Common myeloid progenitor, CD34-positive (primary cell): Measurements from ENCODE around the gene ROM1.

Experiments used
- CTCF ChIA-PET: fragments of 350-600 bp; sonication (Branson Sonifier 250); formaldehyde crosslinking; loops from one replicate; lab custom pipeline; 2021; ENCODE audit warnings: antibody characterized with exemption; lab: Charles Lee
- POLR2A ChIA-PET: fragments of 350-600 bp; sonication (Branson Sonifier 250); formaldehyde crosslinking; loops from one replicate; lab custom pipeline; 2021; ENCODE audit warnings: antibody characterized with exemption; lab: Charles Lee
- DNase-seq, 3 donors: peaks; one replicate each; pipeline versions ENCODE4 v3.0.0 to v3.0.0-alpha.2; 2013
- H3K27ac ChIP-seq, 2 experiments: 1 replicate in 1 of 2; 2 replicates in 1 of 2; pipeline ENCODE4 v1.7.0; 2013; ENCODE audit warnings: inconsistent platforms in 2 of 2, low read length in 2 of 2, mild to moderate bottlenecking in 2 of 2, low read depth in 1 of 2, moderate library complexity in 1 of 2; ENCODE audit not compliant: severe bottlenecking in 2 of 2, insufficient read depth in 1 of 2, poor library complexity in 1 of 2
- H3K27me3 ChIP-seq, 5 experiments: replicated peaks in 2 of 5; 1 replicate in 3 of 5; 2 replicates in 2 of 5; pipeline versions ENCODE4 v1.6.1 to v1.7.0; 2013; ENCODE audit warnings: low read length in 4 of 5, mild to moderate bottlenecking in 2 of 5, moderate library complexity in 2 of 5, inconsistent platforms in 1 of 5; ENCODE audit not compliant: insufficient read depth in 5 of 5, control insufficient read depth in 4 of 5
- H3K36me3 ChIP-seq, 4 experiments: 1 replicate in 2 of 4; 2 replicates in 2 of 4; pipeline versions ENCODE4 v1.6.1 to v1.7.0; 2013; ENCODE audit warnings: low read length in 3 of 4, control low read depth in 1 of 4, mild to moderate bottlenecking in 1 of 4; ENCODE audit not compliant: control insufficient read depth in 4 of 4, insufficient read depth in 4 of 4
- H3K4me1 ChIP-seq, 4 experiments: 1 replicate in 3 of 4; 2 replicates in 1 of 4; pipeline versions ENCODE4 v1.6.1 to v1.7.1; 2013; ENCODE audit warnings: low read length in 3 of 4, mild to moderate bottlenecking in 3 of 4, control low read depth in 1 of 4, inconsistent platforms in 1 of 4, moderate library complexity in 1 of 4; ENCODE audit not compliant: control insufficient read depth in 4 of 4, insufficient read depth in 4 of 4; ENCODE audit errors: control extremely low read depth in 1 of 4
- H3K4me3 ChIP-seq, 7 experiments: 1 replicate in 4 of 7; 2 replicates in 3 of 7; pipeline versions ENCODE4 v1.5.1 to v1.7.0; 2013; ENCODE audit warnings: mild to moderate bottlenecking in 7 of 7, low read length in 6 of 7, moderate library complexity in 6 of 7, inconsistent platforms in 2 of 7, low read depth in 2 of 7, control low read depth in 1 of 7; ENCODE audit not compliant: insufficient read depth in 4 of 7, control insufficient read depth in 1 of 7; ENCODE audit errors: extremely low read depth in 1 of 7
- H3K9me3 ChIP-seq, 5 experiments: 1 replicate in 4 of 5; 2 replicates in 1 of 5; pipeline versions ENCODE4 v1.6.1 to v1.7.1; 2013; ENCODE audit warnings: low read length in 4 of 5, mild to moderate bottlenecking in 2 of 5, inconsistent platforms in 1 of 5, low read depth in 1 of 5, moderate library complexity in 1 of 5; ENCODE audit not compliant: control insufficient read depth in 4 of 5, insufficient read depth in 2 of 5; ENCODE audit errors: control extremely low read depth in 1 of 5
- WGBS: methylation state at CpG from one replicate; pipeline ENCODE4 v1.1.5; 2013; ENCODE audit not compliant: insufficient coverage; 5-methylcytosine and 5-hydroxymethylcytosine counted together

ROM1 gene

DNA sequence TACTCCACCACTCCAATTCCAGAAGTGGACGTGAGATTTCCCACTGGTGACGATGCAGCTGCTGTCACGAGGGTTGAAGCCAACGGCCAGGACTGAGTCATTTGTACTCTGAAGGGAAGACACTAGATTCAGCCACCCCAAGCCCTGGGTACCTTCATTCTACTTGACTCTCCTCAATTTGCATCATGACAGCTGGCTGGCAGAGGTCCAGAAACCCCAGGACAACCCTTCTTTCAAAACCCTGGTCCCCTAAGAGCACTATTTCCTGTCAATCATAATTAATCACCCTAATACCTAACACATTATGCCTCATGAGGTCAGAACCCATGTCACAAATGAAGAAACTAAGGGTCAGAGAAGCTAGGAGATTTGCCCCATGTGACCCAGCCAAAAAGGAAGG, 5.3 kb upstream of the ROM1 start:
- Histone ChIP-seq H3K36me3 (peaks cover 4 to 67% (median 44%) of the 10 kb centered on the region in 4 experiments), H3K27me3 (no peaks in the 10 kb centered on the region), H3K4me1 (peaks cover 0 to 50% (median 32%) of the 10 kb centered on the region in 4 experiments), H3K9me3 (no peaks in the 10 kb centered on the region), H3K4me3 (no peak overlapping the region), H3K27ac (no peak overlapping the region)
- DNase-seq: no peak
- 84% methylated on average over 4 of the region's 4 CpGs for WGBS
- ChIA-PET POLR2A (no interaction called here), CTCF (interaction anchor here (0.9 to 5.2 kb wide), 3 partner anchors 11 to 37 kb away, joined by 3 to 62 read pairs (median 4); partner anchors contain the start of gene TUT1)

DNA sequence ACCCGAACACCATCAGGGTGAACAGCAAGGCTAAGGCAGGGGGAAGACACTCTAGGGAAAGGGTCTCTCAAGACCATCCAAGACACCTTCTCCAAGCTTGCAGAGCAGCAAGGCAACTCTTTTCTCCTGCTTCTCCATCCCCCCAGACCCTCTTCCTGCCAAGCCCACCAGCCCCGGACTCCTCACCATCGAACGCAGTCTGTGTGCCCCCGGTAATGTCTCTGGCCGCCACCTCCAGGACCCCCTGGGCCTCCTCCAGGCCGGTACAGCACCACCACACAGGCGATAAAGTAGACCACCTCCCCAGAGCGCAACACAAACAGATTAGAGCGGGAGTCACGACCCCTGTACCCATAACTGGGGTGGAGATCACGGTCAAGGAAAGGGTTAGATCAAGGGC, 4.3 kb upstream of the ROM1 start:
- Histone ChIP-seq H3K36me3 (peaks cover 4 to 57% (median 39%) of the 10 kb centered on the region in 4 experiments), H3K27me3 (no peaks in the 10 kb centered on the region), H3K4me3 (no peak overlapping the region), H3K4me1 (peaks cover 0 to 49% (median 34%) of the 10 kb centered on the region in 4 experiments), H3K27ac (no peak overlapping the region), H3K9me3 (no peaks in the 10 kb centered on the region)
- 99% methylated on average over 12 of the region's 12 CpGs for WGBS
- no peak for DNase-seq
- ChIA-PET POLR2A (no interaction called here), CTCF (interaction anchor here (1.1 to 5.2 kb wide), 4 partner anchors 10 to 85 kb away, joined by 4 to 62 read pairs (median 6); partner anchors contain the start of genes C11orf98, CSKMT and TUT1)

DNA sequence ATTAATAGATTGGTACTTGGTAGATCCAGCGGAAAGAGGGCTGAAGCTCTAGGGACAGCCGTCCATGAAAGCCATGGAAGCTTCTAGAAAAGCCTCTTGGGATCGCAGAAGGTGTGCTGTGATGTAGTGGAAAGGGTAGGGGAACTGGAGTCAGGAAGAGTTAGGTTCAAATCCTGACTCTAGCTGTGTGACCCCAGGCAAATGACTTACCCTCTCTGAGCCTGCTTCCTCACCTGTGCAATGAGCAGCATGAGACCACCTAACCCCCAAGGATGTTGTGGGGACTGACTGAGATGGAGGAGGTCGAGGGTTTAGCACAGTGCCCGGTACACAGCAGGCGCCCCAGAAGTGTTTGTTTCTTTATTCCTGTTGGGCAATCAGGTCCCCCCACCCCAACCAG, 2.7 kb upstream of the ROM1 start:
- Histone ChIP-seq H3K36me3 (peaks cover 4 to 52% (median 34%) of the 10 kb centered on the region in 4 experiments), H3K4me3 (no peak overlapping the region), H3K4me1 (peaks cover 0 to 51% (median 36%) of the 10 kb centered on the region in 4 experiments), H3K27me3 (no peaks in the 10 kb centered on the region), H3K27ac (peak overlapping the region in 1 of 2 experiments; percentile 87), H3K9me3 (no peaks in the 10 kb centered on the region)
- WGBS: 100% methylated on average over 6 of the region's 6 CpGs
- CTCF ChIA-PET: interaction anchor here (0.7 to 5.2 kb wide), 9 partner anchors 11 to 108 kb away, joined by 3 to 62 read pairs (median 6); partner anchors contain the start of genes B3GAT3, C11orf98, CSKMT and TUT1
- no peak for DNase-seq
- POLR2A ChIA-PET: no interaction called here

DNA sequence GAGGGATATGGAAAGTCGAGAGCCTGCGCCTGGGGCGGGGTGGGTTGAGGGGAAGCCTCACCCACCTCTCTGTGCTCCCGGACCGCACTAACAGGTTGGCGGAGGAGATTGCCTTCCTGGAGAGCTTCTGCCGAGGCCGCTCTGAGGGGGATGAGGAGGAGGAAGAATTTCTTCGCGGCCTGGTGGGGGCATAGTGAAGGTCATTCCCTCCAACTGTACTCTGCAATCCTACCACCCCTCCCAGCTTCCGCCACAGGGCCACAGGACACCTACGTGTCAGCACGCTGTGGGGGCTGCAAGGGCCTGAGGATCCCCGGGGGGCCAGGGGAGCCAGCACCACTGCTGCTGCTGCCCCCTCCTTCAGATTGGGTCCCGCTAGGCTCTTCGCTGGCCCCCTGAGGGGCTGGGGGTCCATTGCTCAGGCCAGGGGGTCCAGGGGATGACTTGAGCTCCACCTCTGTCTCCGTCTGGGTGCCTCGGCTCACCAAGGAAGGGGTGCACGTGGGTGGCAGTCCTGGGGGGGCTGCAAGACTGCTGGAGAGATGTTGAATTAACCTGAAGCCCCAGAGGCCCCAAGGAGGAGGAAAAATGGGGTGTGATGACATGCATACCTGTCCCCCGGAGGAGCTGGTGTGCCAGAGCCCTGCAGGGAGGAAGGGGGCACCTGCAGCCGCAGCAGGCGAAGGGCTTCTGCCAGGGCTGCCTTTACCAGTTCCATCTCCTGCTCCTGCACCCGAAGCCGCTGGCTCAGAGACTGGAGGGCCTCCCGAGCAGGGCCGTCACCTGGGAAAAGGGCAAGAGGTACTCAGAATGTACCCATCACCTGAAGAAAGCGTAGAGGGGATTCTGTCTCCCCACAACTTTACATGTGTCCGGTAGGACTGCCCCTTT, 2.0 kb upstream of the ROM1 start:
- ChIA-PET POLR2A (interaction anchor here (0.7 to 3.4 kb wide), 5 partner anchors 9 to 54 kb away, joined by 3 to 10 read pairs (median 4); partner anchors contain the start of genes B3GAT3, C11orf98, CSKMT and INTS5), CTCF (interaction anchor here (0.7 to 5.2 kb wide), 16 partner anchors 9 to 101 kb away, joined by 3 to 62 read pairs (median 4); partner anchors contain the start of genes B3GAT3, C11orf98, CSKMT and INTS5)
- no peaks in the 10 kb centered on the region for H3K27me3 ChIP-seq
- 84% methylated on average over 13 of the region's 28 CpGs for WGBS
- peak overlapping the region; percentile 52 to 94 (median 79) for H3K4me3 ChIP-seq
- H3K36me3 ChIP-seq: peaks cover 4 to 51% (median 29%) of the 10 kb centered on the region in 4 experiments
- H3K27ac ChIP-seq: peak overlapping the region; percentile 46 to 87
- peaks cover 0 to 51% (median 36%) of the 10 kb centered on the region in 4 experiments for H3K4me1 ChIP-seq
- DNase-seq: no peak
- H3K9me3 ChIP-seq: no peaks in the 10 kb centered on the region

DNA sequence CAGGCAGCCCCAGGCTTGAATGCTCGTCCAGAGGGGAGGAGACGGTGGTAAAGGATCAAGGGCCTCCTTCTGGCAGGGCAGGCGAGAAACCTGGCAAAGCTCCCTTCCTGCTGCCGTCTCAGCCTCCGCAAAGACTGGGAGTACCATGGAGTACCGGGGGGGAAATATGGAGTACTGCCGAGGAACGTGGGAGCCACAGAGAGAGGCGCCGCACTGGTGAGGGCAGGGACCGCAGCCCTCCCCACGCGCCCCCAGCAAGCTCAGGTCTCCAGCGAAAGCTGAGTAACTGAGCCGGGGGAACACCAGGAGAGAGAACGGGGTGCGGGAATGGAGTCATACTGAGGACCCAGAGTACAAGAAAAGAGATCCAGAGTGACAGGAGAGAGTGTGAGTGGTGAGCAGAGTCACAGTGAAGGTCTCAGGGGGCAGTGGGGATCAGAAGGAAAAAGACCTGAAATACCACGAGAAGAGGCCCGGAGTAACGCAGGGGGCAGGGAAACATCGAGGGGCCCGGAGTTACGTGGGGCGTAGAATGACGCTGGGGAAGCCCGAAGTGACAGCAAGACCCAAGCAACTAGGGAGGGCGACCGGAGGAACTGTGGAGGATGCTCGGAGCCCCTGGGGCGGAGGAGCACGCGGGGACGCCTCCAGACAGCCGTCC, 1.2 kb upstream of the ROM1 start:
- CTCF ChIA-PET: interaction anchor here (1.0 to 5.2 kb wide), 16 partner anchors 9 to 90 kb away, joined by 3 to 62 read pairs (median 4); partner anchors contain the start of genes B3GAT3, INTS5, LRRN4CL and MTA2
- 2% methylated on average over 29 of the region's 34 CpGs for WGBS
- peak; percentile 70 to 87 (median 83) for DNase-seq

GRCh38 chr11:62613291-62613778, 278 bp downstream of the ROM1 start:
- no peaks in the 10 kb centered on the region for H3K27me3 ChIP-seq
- DNase-seq: no peak
- H3K36me3 ChIP-seq: peaks cover under 1 to 54% (median 32%) of the 10 kb centered on the region in 4 experiments
- H3K9me3 ChIP-seq: no peaks in the 10 kb centered on the region
- peaks cover 0 to 40% (median 28%) of the 10 kb centered on the region in 4 experiments for H3K4me1 ChIP-seq
- WGBS: 84% methylated on average over 10 of the region's 15 CpGs
- CTCF ChIA-PET: interaction anchor here (0.5 to 3.9 kb wide), 8 partner anchors 11 to 62 kb away, joined by 3 to 15 read pairs (median 3); no protein-coding TSS in a partner anchor
- H3K4me3 ChIP-seq: peak overlapping the region in 2 of 7 experiments; percentile 7 to 75
- H3K27ac ChIP-seq: no peak overlapping the region
- POLR2A ChIA-PET: interaction anchor here (3.4 kb wide), 1 partner anchor 11 kb away, joined by 10 read pairs; the partner anchor contains the start of gene MTA2

More for the DNA sequence above, 1.2 kb upstream of the ROM1 start:
- POLR2A ChIA-PET: interaction anchor here (0.7 to 3.4 kb wide), 6 partner anchors 9 to 229 kb away, joined by 3 to 10 read pairs (median 4); partner anchors contain the start of genes B3GAT3, C11orf98, CSKMT and INTS5
- Histone ChIP-seq H3K4me1 (peaks cover 0 to 51% (median 36%) of the 10 kb centered on the region in 4 experiments), H3K27me3 (no peaks in the 10 kb centered on the region), H3K36me3 (peaks cover 4 to 54% (median 31%) of the 10 kb centered on the region in 4 experiments), H3K27ac (peak overlapping the region; percentile 46 to 87), H3K9me3 (no peaks in the 10 kb centered on the region), H3K4me3 (peak overlapping the region; percentile 52 to 94 (median 79))
